Hematopoietic multipotent progenitor cell treated with erythropoietin and hydrocortisone succinate and interleukin-3 and kit ligand, for 4 days (in vitro differentiated cells): ENCODE measurements around the gene GNPDA2.
"Not testable (repeated sequence)": the region's sequence is repeated elsewhere in the genome, so short reads cannot be mapped to it uniquely, and the experiment has no call there.

Experiments used
- DNase-seq: peaks from one replicate; pipeline ENCODE4 v3.0.0-alpha.2; 2015

GNPDA2 gene

DNA sequence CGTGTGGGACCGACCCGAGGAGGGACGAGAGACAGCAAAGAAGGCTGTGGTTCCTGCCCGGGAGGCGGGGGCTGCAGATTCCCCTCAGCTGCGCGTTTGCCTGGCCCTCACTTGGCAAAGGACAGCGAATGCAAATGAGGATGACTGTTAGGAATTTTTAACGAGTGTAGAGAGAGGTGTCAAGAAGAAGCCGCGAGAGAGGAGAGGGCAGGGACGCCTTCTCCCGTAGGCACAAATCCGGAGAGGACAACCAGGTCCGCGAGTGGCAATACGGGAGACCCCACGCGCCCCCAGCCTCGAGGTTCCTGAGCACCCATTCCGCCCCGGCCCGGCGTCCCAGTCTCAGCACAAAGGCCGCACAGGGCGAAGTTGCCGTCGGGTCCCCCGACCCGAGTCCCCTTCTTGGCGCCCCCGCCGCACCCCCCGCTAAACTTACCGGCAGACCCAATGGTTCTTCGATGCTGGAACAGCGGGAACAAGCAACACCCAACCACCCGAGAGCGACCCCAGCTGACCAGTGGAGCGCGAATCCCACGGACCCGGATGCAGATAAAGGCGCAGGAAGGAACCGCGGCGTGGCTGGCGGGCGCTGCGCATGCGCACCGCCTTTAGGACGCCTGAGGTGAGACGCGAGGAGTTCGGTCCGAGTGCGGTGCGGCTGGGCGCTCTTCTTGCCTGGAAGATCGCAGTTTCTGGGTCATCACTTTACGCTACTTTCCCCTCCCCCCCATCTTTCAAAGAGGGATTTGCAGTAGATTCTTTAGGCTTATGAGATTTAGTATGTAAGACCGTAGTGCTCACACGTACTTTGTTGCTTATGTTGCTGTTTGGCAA, at the start of gene GNPDA2:
Gene GNPDA2 (minus strand): TSS at position 519 of the 834 bp plus-strand sequence. CDS start 4,349 bp downstream, outside the sequence.
- peak; percentile 95 for DNase-seq

DNA sequence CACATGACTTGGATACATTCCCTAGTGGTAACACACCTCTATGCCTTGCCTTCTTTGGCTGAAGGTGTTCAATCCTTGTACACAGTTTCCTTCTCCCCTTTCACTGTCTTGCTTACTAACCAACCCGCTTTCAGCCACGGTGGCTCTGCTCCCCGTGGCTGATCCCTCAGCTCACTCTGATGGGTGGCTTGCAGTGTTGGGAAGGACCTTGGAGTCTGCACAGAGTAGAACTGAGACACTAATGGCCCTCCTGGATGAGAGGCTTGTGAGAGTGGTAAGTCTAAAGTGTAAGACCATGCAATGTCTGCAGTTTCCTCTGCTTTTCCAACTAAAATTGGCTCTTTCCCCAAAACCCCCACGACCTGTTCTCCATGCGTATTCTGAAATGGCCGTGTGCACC, 46.0 kb upstream of the GNPDA2 start:
- DNase-seq: no peak

DNA sequence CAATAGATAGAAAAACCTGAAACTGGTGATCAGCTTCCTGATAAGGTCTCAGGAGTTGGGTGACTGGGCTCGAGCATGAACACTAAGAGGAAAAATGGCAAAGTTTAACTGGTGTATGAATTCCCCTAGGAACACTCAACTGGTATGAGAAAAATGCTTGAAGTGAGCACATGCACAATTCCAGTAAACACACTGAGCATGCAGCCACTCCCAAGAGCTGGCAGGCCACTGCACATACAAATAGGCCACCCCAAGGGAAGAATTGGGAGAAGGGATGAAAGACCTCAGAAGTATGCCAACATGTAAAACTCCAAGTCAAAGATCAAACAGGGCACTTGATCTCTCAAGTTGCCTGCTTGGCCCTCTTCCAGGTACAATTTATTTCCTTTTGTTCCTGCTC, 45.4 kb upstream of the GNPDA2 start:
- no peak for DNase-seq

DNA sequence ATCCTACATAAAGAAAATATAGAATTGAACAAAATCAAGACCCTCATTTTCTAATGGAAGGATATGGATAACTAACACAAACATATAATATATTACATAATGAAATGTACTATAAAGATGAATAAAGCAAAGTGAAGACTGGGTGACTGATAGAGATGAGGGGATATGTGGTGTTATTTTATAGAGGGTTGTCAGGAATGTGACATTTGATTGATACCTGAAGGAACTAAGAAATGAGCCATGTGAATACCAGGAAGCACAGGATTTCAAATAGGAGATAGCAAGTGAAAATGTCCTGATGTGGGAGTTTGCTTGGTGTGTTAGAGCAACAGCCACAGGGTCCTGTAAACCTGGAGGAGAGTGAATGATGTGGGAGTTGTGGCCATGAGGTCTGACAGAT, 40.1 kb upstream of the GNPDA2 start:
- DNase-seq: no peak

DNA sequence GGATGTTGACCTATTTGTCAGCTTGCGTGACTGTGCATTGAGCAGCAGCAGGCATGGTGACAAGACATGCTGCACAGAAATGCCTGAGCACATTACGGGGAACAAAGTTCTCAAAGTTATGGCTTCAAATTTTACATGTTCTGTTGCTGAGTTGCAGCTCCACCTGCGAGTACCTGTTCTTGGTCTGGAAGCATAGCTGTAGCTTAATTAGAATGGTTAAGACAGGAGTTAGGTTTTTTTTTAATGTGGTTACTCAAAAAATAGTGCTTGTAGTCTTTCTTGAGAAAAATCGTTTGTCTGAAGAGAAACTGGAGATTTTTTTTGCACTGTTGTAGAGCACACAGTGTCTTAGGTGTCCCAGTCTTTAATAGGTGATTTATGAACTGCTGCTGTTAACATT, 38.8 kb upstream of the GNPDA2 start:
- DNase-seq: no peak

DNA sequence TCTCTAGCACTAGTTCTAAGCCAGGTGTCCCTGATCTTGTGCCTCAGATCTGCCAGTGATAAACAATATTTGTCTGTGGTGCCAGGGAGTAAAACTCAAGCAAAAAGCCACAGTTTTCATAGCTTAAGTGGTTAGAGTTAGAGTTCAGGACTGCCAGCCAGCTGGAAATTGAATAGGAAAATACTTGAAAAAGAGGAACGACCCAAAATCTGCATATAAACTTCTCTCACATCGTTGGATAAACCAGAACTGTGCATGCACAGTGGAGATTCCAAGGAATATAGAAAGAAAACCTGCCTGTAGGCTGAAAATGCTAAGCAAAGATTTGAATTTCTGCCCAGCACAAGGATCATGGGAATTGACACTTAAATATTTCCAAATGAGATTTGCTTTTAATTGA, 35.0 kb upstream of the GNPDA2 start:
- DNase-seq: no peak

DNA sequence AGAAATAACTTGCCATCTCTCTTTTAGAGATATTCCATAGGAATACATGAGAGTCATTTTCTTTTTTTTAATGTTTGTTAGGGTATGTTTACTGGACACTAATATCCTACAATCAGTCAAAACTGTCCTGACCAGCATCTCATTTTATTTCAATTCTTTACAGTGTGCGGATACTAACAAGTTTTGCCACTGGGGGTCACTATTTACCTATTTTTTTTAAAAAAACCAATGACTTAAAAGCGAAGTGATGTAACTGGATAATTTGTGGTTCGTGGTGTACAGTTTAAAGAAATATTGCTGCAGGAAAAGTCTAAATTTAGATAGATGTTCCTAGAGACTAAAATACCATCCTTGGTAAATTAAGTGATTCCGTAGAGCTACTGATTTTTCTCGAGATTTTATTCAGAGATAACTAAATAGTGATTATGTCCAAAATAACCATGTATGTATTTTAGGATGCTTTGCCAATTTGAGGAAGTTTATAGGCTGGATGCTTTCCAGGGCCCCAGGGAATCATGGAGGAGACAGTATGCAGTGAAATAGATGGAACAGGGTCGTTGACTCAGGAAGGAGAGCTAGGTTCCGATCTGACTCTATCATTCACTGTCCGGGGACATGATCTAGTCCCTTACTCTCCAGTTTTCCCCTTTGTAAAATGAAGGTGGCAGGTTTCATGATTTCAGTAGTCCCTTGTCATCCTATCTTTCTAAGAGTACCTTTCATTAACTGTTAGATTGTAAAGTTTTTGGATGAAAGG, 34.0 kb upstream of the GNPDA2 start:
- peak; percentile 77 for DNase-seq

- no peak for DNase-seq
Observed at GRCh38 chr4:44756559-44756958, 30.2 kb upstream of the GNPDA2 start.

- no peak for DNase-seq
Observed at GRCh38 chr4:44740201-44740600, 13.8 kb upstream of the GNPDA2 start.

- peak; percentile 64 for DNase-seq
Observed at GRCh38 chr4:44738615-44739014, 12.3 kb upstream of the GNPDA2 start.

GRCh38 chr4:44736900-44737299, 10.5 kb upstream of the GNPDA2 start:
- DNase-seq: peak; percentile 30

GRCh38 chr4:44728694-44729093, 2.3 kb upstream of the GNPDA2 start:
- not testable (repeated sequence) for DNase-seq

- DNase-seq: no peak
Observed at GRCh38 chr4:44727471-44727870, 1.1 kb upstream of the GNPDA2 start.

- no peak for DNase-seq
Observed at GRCh38 chr4:44725726-44726037, 674 bp downstream of the GNPDA2 start.

DNA sequence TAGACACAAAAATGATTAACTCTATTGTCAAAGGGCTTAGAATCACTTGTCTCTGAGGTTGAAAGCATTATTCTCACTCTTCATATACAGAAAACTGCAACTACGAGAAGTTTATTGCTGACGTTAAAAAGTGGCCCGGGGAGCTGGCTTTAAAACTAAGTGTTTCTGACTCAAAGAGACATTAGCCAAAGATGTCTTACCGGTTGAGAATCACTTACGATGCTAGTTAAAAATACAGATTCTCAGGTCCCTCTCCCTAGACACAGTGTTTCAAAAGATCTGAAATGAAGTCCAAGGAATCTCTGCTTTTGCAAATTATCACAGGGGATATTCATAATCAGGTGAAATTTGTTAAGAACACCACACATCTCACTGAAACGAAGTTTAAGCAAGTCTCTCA, 1.2 kb downstream of the GNPDA2 start:
- no peak for DNase-seq

DNA sequence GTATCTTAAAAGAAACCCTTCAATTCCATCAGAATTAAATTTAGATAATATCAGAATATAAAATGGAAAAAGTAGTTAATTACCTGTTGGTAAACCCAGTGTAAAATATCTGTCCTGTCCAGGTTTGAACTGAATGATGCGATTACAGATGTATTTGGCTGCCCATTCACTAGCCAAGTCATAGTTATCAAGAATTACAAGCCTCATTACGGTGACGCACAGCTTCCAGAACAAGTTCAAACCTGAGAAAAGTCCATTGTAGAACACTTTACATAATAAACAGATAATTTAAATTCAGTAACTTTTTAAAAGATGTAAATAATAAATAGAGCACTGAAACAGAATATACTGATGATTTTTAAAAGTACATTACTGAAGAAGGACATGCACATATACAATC, 4.4 kb downstream of the GNPDA2 start:
- no peak for DNase-seq

DNA sequence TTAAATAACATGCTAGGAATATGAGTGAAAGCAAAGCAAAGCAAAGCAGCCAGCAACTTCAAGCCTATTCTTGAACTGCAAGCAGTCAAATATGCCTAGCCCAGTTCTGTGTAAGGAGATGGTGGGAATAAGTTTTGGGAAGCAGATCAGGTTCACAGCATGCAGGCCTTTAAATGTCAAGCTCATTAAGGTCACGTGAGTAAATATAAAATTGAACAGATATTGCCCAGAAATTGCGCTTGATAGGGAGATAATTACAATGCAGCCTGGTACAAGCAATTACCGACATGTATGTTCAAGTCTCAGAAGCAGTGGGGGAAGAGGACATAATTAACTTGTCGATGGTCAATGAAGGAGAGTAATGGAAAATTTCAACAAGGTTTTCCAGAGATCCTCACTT, 6.0 kb downstream of the GNPDA2 start:
- no peak for DNase-seq

- no peak for DNase-seq
Observed at GRCh38 chr4:44716597-44716996, 9.8 kb downstream of the GNPDA2 start.

DNA sequence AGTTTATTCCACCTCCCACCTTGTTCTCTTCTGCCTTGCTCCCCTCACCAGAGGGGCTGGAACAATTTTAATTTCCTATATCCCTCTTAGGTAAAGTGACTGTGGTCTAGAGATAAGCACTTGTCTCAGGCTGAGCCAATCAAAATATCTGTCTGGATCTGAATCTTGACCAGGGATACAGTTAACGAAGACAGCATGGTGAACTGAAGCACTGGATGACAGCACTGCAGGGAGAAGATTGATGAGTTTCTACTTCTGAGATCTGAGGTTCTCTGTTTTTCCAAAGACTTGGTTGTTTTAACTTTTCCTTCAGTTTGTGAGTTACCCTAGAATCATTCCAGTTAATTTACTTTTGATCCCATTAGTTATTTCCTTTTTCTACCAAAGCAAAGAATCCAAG, 13.2 kb downstream of the GNPDA2 start:
- no peak for DNase-seq

DNA sequence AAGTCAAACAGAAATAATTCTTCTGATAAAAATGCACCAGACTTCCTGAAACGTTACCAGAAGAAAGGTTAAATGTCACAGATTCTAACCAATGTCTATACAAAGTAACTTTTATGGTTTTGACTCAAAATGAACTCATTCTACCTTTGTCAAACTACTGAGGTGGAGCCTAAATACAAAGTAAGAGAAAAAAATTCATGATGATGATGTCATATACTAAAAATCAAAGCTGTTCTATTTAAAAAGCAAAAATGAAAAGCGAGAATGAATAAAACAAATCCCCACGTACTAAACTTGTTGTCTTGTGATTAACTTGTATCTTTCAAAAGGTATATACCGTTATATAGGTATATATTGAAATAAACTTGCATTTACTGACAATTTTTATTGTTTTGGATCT, 21.7 kb downstream of the GNPDA2 start:
- DNase-seq: no peak

- no peak for DNase-seq
Observed at GRCh38 chr4:44701037-44701436, 25.3 kb downstream of the GNPDA2 start.

- DNase-seq: no peak
Observed at GRCh38 chr4:44700427-44700826, 25.9 kb downstream of the GNPDA2 start.

DNA sequence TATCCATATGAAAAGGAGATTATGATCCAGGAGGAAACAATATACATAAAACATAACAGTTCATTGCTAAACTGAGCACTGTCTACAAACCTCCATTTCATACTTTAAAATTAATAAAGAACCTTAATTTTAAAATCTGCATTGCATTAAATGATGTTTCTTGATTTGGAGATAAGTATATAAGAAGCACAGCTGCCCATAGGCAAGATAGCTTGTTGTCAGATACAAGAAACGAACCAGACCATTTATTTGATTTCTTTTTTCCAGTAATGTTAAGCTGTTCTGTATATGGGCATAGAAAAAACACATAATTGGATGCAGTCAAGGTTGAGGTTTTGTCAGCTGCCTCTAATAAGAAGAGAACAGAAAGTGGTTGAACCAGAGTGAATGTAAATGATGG, 41.7 kb downstream of the GNPDA2 start:
- no peak for DNase-seq

DNA sequence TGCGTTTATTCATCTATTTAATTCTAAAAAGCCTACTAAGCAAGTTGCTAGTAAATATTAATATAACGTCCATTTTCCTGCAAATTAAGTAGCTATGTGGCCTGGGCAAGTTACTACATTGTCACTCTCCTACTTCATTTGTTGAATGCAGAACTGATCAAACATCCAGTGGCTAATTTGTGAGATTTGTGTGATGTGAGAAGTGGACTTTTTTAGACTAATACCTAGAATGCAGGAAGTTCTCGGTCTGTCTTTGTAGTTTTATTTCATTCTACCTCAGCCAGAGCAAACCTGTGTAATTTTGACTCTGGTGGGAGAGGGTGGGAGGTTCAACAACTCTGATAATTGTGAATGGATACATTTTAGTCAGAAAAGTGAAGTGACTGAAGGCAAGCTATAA, 47.3 kb downstream of the GNPDA2 start:
- no peak for DNase-seq
